GM12878 (cell line): ENCODE measurements around the gene ITGAL. TPM values are rescaled to one million over a fixed set of nuclear protein-coding genes. Genes with fewer than 3 reads are reported as not detected.

Experiments used
- ATAC-seq: fragments of 200-7000 bp; cut with Tn5 transposase; 3 replicates; pipeline ENCODE4 v1.9.1; 2020; ENCODE audit warnings: mild to moderate bottlenecking, moderate library complexity
- BruUV-seq: library from RNA; stranded (reverse); fragments of 400-500 nt; replicated peaks from 2 replicates; lab custom pipeline; 2021; lab: Mats Ljungman, UMichigan
- CTCF ChIA-PET: fragments of 300-600 bp; sonication (Branson Sonifier 250); formaldehyde crosslinking; extraction: SDS; loops from one replicate; lab custom pipeline; 2021; ENCODE audit warnings: inconsistent platforms; lab: Yijun Ruan, JAX
- POLR2A ChIA-PET: fragments of 350-600 bp; formaldehyde crosslinking; extraction: SDS; loops from one replicate; lab custom pipeline; 2021; ENCODE audit warnings: inconsistent platforms; lab: Charles Lee
- RAD21 ChIA-PET: fragments of 300-600 bp; sonication (Branson Sonifier 250); formaldehyde crosslinking; loops from one replicate; lab custom pipeline; 2023; ENCODE audit warnings: antibody characterized with exemption; ENCODE audit not compliant: unreplicated experiment; lab: Charles Lee
- SMC1A ChIA-PET: fragments of 300-600 bp; sonication (Branson Sonifier 250); formaldehyde crosslinking; loops from one replicate; lab custom pipeline; 2023; ENCODE audit not compliant: unreplicated experiment, uncharacterized antibody; lab: Charles Lee
- DNase-seq: peaks from one replicate; pipeline ENCODE4 v3.0.0-alpha.2; 2011; ENCODE audit warnings: low read depth, low spot score
- FAIRE-seq: peaks from 3 replicates; lab custom pipeline; 2011; peaks lifted over from hg19 to GRCh38; lab: Jason Lieb, UNC
- H2AFZ ChIP-seq: 2 replicates; pipeline ENCODE4 v1.6.0; 2011; ENCODE audit warnings: low read depth, low read length, control low read depth; ENCODE audit not compliant: control insufficient read depth
- H3K27ac ChIP-seq: 2 replicates; pipeline ENCODE4 v1.5.1; 2011; ENCODE audit warnings: control low read depth; ENCODE audit not compliant: control insufficient read depth, insufficient read depth
- H3K27me3 ChIP-seq, 2 experiments: replicated peaks in 1 of 2; 2 replicates each; pipeline versions ENCODE4 v1.6.0 to v1.6.1; 2011; ENCODE audit warnings: low read length in 1 of 2; ENCODE audit not compliant: control insufficient read depth in 2 of 2, insufficient read depth in 2 of 2
- H3K36me3 ChIP-seq, 2 experiments: 2 replicates each; pipeline ENCODE4 v1.5.1; 2011; ENCODE audit warnings: low read length in 1 of 2; ENCODE audit not compliant: control insufficient read depth in 2 of 2, insufficient read depth in 2 of 2
- H3K4me1 ChIP-seq: 2 replicates; pipeline ENCODE4 v1.6.1; 2011; ENCODE audit warnings: mild to moderate bottlenecking, low read length, moderate library complexity, mixed read lengths; ENCODE audit not compliant: control insufficient read depth, insufficient read depth
- H3K4me2 ChIP-seq: 2 replicates; pipeline ENCODE4 v1.6.0; 2011; ENCODE audit warnings: control low read depth; ENCODE audit not compliant: control insufficient read depth, insufficient read depth
- H3K4me3 ChIP-seq: fragments of 200-600 bp; sonication (generic); 2 replicates; pipeline ENCODE4 v1.5.1; 2016
- H3K79me2 ChIP-seq: 2 replicates; pipeline ENCODE4 v1.6.0; 2011; ENCODE audit warnings: low read length; ENCODE audit not compliant: control insufficient read depth, insufficient read depth
- H3K9ac ChIP-seq: 2 replicates; pipeline ENCODE4 v1.8.0; 2011; ENCODE audit warnings: low read length, control low read depth, mixed read lengths; ENCODE audit not compliant: control insufficient read depth, insufficient read depth
- H3K9me3 ChIP-seq: replicated peaks from 3 replicates; pipeline ENCODE4 v1.5.1; 2011; ENCODE audit warnings: mild to moderate bottlenecking, low read length; ENCODE audit not compliant: control insufficient read depth, insufficient read depth
- H4K20me1 ChIP-seq: 2 replicates; pipeline ENCODE4 v1.6.0; 2011; ENCODE audit not compliant: control insufficient read depth, insufficient read depth
- EP300 ChIP-seq, 2 experiments: fragments of 150-350 bp in 1 of 2; IDR thresholded peaks; 2 replicates each; pipeline ENCODE4 v1.6.1; 2011 to 2012; ENCODE audit warnings: low read depth in 2 of 2, low read length in 2 of 2, borderline replicate concordance in 1 of 2, improper control_type of control experiment in 1 of 2, inconsistent platforms in 1 of 2; ENCODE audit not compliant: control insufficient read depth in 1 of 2
- MLLT1 ChIP-seq: fragments of 450-650 bp; IDR thresholded peaks from 2 replicates; pipeline ENCODE4 v1.6.1; 2016; ENCODE audit warnings: mild to moderate bottlenecking
- POLR2AphosphoS5 ChIP-seq: IDR thresholded peaks from 2 replicates; pipeline ENCODE4 v1.6.1; 2011; ENCODE audit warnings: mild to moderate bottlenecking, low read length, inconsistent platforms
- YY1 ChIP-seq: IDR thresholded peaks from 2 replicates; pipeline ENCODE4 v1.6.1; 2011; ENCODE audit warnings: low read depth, mild to moderate bottlenecking, low read length
- WGBS: methylation state at CpG from one replicate; pipeline ENCODE4 v1.1.6; 2016; ENCODE audit warnings: low lambda C conversion rate; ENCODE audit not compliant: insufficient replicate concordance, insufficient coverage; ENCODE audit errors: missing lambda C conversion rate; 5-methylcytosine and 5-hydroxymethylcytosine counted together
- in situ Hi-C: fragments of 300-500 bp; cut with MboI; formaldehyde crosslinking; loops from 9 replicates; pipeline ENCODE4 v1.14.3; 2018; ENCODE audit warnings: mixed read lengths
- intact Hi-C: fragments of 100-400 bp; cut with micrococcal nuclease; formaldehyde crosslinking; loops from one replicate; pipeline ENCODE4 v1.14.2; 2022; ENCODE audit not compliant: unreplicated experiment
- polyA plus RNA-seq, 11 experiments: library from polyadenylated mRNA; depleted of rRNA in 4 of 11; unstranded in 6 of 11; stranded (reverse) in 5 of 11; fragments of >200 nt; fragmentation: Nextera tagmentation in 4 of 11; fragmentation: Illumina TruSeq in 1 of 11; extraction: Ambion mirVana in 4 of 11; extraction: Trizol in 1 of 11; gene quantifications; 1 replicate in 1 of 11; 2 replicates in 10 of 11; pipeline versions ENCODE4 v1.2.1 to v1.2.3, GENCODE V29; 2011 to 2016; ENCODE audit warnings: inconsistent platforms in 2 of 11, missing spikeins in 2 of 11, low read depth in 1 of 11
- total RNA-seq, 4 experiments: library from RNA; depleted of rRNA in 3 of 4; stranded (reverse); fragments of >200 nt in 3 of 4; fragmentation: Illumina TruSeq in 1 of 4; extraction: Trizol in 1 of 4; gene quantifications; 2 replicates each; pipeline versions ENCODE4 v1.2.1 to v1.2.3, GENCODE V29; 2013 to 2021

The ITGAL gene
- total and polyA plus RNA-seq, 10 of the 15 experiments (the other 5 are each of a cell fraction or from before 2014, with no cell fraction given): 10.7 to 170 (median 96.9) TPM

GRCh38 chr16:30562021-30562420, 89.5 kb downstream of the ITGAL start:
- Histone ChIP-seq H3K79me2 (peaks cover 9% of the 10 kb centered on the region), H4K20me1 (no peaks in the 10 kb centered on the region), H2AFZ (peak overlapping the region; percentile 94), H3K36me3 (no peaks in the 10 kb centered on the region; a peak in 1 of 4 replicates)
- ChIA-PET POLR2A (interaction anchor here (0.7 to 5.9 kb wide), 7 partner anchors 9 to 132 kb away, joined by 3 to 109 read pairs (median 7); partner anchors contain the start of genes DCTPP1, ZNF688, ZNF689 and ZNF747), SMC1A (interaction anchor here (0.7 to 1.0 kb wide), 3 partner anchors 26 to 34 kb away, joined by 3 to 4 read pairs (median 4); no protein-coding TSS in a partner anchor)
- TF ChIP-seq MLLT1 (peak; percentile 64; the same call in 1 of the 2 replicates), EP300 (IDR thresholded peaks at IDR 0.05; ENCODE audit: borderline replicate concordance in 1 of 2, control insufficient read depth in 1 of 2, low read depth in 2 of 2, low read length in 2 of 2) (no peak), YY1 (0 out of 2 replicates have a peak, but pooled peaks have one; percentile 17), POLR2AphosphoS5 (no peak)
- TF ChIP-seq, all 136 proteins: peak for 2
- in situ Hi-C loops (no loop called here), intact Hi-C loops (no loop called here)
- RAD21 ChIA-PET: interaction anchor here (0.9 to 2.3 kb wide), 5 partner anchors 10 to 152 kb away, joined by 3 to 10 read pairs (median 3); partner anchors contain the start of gene ZNF747
- peak overlapping the region; percentile 64; the same call in 1 of the 2 replicates for H3K4me2 ChIP-seq
- peaks cover 1% of the 10 kb centered on the region for H3K4me1 ChIP-seq
- H3K4me3 ChIP-seq: peak overlapping the region; percentile 66; the same call in 1 of the 2 replicates
- H3K9me3 ChIP-seq: no peaks in the 10 kb centered on the region
- H3K27me3 ChIP-seq: no peaks in the 10 kb centered on the region
- DNase-seq (no peak), FAIRE-seq (no peak), ATAC-seq (no peak)
- peak overlapping the region; percentile 78 for H3K27ac ChIP-seq
- BruUV-seq: no TSS peak
- peak overlapping the region; percentile 74 for H3K9ac ChIP-seq
- WGBS: 93% methylated on average over 12 of the region's 14 CpGs
- CTCF ChIA-PET: interaction anchor here (0.9 to 3.1 kb wide), 7 partner anchors 9 to 152 kb away, joined by 3 to 12 read pairs (median 5); partner anchors contain the start of genes DCTPP1, ZNF688, ZNF689 and ZNF747
